Right cardiac atrium (tissue), 5 donors: ENCODE measurements around the gene NDRG4. TPM values are rescaled to one million over a fixed set of nuclear protein-coding genes. Genes with fewer than 3 reads are reported as not detected.

ENCODE experiments used
- ATAC-seq, 2 donors: fragments of 200-7000 bp; cut with Tn5 transposase; one replicate each; pipeline versions ENCODE4 v1.8.0 to v1.9.1; 2020; ENCODE audit warnings: moderate library complexity in 2 of 2, mild to moderate bottlenecking in 1 of 2
- DNase-seq, 3 donors: peaks; one replicate each; pipeline ENCODE4 v3.0.0-alpha.2; 2020
- H3K27ac ChIP-seq: one replicate; pipeline ENCODE4 v1.5.1; 2013; ENCODE audit warnings: mild to moderate bottlenecking, low read length, control low read depth, moderate library complexity
- H3K27me3 ChIP-seq: one replicate; pipeline ENCODE4 v1.6.1; 2013; ENCODE audit not compliant: control insufficient read depth, insufficient read depth
- H3K4me1 ChIP-seq: one replicate; pipeline ENCODE4 v1.6.1; 2013; ENCODE audit warnings: low read length; ENCODE audit not compliant: control insufficient read depth, insufficient read depth
- H3K4me3 ChIP-seq: one replicate; pipeline ENCODE4 v1.5.1; 2013; ENCODE audit warnings: low read length, control low read depth
- H3K9me3 ChIP-seq: one replicate; pipeline ENCODE4 v1.6.1; 2013; ENCODE audit warnings: low read length; ENCODE audit not compliant: control insufficient read depth
- WGBS: extraction: QIAGEN DNeasy Blood & Tissue Kit; methylation state at CpG from one replicate; pipeline ENCODE4 v1.1.7; 2013; 5-methylcytosine and 5-hydroxymethylcytosine counted together
- intact Hi-C, 4 donors: fragments of 100-400 bp; cut with DNase I; formaldehyde crosslinking; loops; one replicate each; pipeline versions ENCODE4 v1.11.0 to v1.14.0; 2022 to 2023
- polyA plus RNA-seq: library from polyadenylated mRNA; stranded (reverse); fragments of 200-250 nt; gene quantifications from one replicate; pipeline ENCODE4 v1.2.3, GENCODE V29; 2013
- total RNA-seq, 4 donors: library from RNA; stranded (reverse); fragmentation: NEBNext Ultra II Directional; extraction: Animal tissue kit (Norgen Biotek cat#: 25700); gene quantifications; one replicate each; pipeline ENCODE4 v1.2.1, GENCODE V29; 2021
- donor health status: healthy with polysubstance abuse.
- donor health status: DM: no; HTN: yes; CAD: no.
- donor health status: DM: no; HTN: no; CAD: no.
- donor health status: DM: no; HTN: yes; CAD: no; lungs with severe emphysema.
- donor health status: DM: yes; HTN: yes; CAD: no.

Gene NDRG4
- total and polyA plus RNA-seq, 5 donors, result 53.5 to 164 (median 97.8) TPM

DNA sequence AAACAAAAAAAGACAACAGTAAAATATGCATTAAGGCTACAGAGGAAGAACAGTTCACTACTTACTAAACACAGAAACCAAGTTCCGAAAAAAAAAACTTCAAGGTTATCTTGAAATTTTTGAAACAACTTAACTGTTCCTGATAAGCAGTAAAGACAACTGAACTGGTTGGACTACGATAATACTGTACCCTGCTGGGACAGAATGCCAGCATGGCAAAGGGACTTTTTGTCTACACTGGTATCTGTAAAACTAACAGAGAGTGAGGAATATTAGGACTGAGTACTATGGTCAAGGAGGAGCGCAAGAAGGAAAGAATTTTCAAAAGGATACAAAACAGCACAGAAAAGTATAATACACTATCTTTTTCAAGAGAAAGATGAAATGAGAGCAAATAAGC lies 35.2 kb downstream of the NDRG4 start:
- DNase-seq, result no peak
- no peak for ATAC-seq
- Histone ChIP-seq H3K9me3 (no peaks in the 10 kb centered on the region), H3K27me3 (no peaks in the 10 kb centered on the region), H3K27ac (no peak overlapping the region), H3K4me1 (no peaks in the 10 kb centered on the region), H3K4me3 (no peak overlapping the region)
- WGBS, result 74% methylated on average over 3 of the region's 3 CpGs
- intact Hi-C loops, result no loop called here

GRCh38 chr16:58536278-58536677 lies 36.3 kb downstream of the NDRG4 start:
- no peaks in the 10 kb centered on the region for H3K9me3 ChIP-seq
- intact Hi-C loops, result no loop called here
- ATAC-seq (no peak), DNase-seq (no peak)
- WGBS, result 72% methylated on average over 5 of the region's 5 CpGs
- H3K27me3 ChIP-seq, result no peaks in the 10 kb centered on the region
- H3K4me3 ChIP-seq, result no peak overlapping the region
- no peak overlapping the region for H3K27ac ChIP-seq
- H3K4me1 ChIP-seq, result no peaks in the 10 kb centered on the region

DNA sequence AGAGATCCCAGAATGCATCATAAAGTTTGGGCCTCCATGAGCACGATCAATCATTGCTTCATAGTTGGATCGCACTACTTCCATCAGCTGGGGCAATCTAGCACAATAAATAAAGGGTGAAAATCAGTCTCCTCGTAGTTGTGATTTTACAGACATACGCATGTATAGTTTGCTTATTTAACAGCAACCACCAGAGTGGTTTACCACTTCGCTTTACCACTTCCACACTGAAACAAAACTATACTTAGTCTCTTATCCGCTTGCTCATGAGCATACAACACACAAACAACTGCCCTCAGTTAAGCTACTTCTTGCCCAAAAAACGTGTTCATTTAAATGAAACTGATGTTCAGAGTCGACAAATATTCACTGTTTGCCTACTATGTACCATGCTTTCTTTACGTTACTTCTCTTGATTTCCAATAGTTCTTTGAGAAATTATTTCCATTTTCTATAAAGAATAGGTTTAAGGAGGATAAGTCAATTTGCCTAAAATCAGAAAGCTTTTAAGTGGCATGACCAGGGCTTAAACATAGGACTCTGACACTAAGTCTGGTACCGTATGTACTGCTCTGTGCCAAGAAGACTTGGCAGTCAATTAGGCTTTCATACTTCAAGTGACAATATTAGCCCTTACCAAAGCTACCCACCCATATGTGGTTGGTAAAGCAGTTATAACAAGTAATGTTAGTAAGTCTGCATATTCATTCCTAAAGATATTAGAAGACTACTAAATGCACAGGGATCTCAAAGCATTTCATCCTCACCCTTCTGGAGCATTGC lies 37.4 kb downstream of the NDRG4 start:
- ATAC-seq (peak; percentile 53 to 56), DNase-seq (no peak)
- intact Hi-C loops, result no loop called here
- Histone ChIP-seq H3K4me1 (no peaks in the 10 kb centered on the region), H3K27me3 (no peaks in the 10 kb centered on the region), H3K27ac (no peak overlapping the region), H3K4me3 (no peak overlapping the region), H3K9me3 (no peaks in the 10 kb centered on the region)
- 87% methylated on average over 10 of the region's 10 CpGs for WGBS

DNA sequence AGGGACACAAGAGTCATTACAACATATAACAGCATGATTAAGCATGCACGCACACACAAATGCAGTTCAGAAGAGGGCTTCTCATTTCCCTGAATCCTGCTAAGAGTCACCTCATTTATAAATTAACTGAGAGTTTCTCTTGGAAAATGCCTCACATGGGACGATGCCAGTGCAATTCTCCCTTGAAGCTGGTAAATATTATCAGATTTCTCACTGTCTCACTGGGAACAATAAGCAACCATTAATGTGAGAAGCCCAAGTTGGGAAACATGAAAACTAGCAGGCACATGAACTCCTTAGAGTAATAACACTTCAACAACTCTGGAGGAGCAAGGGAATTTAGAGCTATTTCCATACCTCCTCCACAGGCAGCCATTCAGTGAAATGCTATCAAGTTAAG lies 41.8 kb downstream of the NDRG4 start:
- intact Hi-C loops, result no loop called here
- Histone ChIP-seq H3K9me3 (no peaks in the 10 kb centered on the region), H3K27ac (no peak overlapping the region), H3K4me1 (no peaks in the 10 kb centered on the region), H3K27me3 (no peaks in the 10 kb centered on the region), H3K4me3 (no peak overlapping the region)
- WGBS, result 90% methylated on average over 2 of the region's 2 CpGs
- DNase-seq, result no peak
- ATAC-seq, result no peak

- H3K9me3 ChIP-seq, result no peaks in the 10 kb centered on the region
- H3K4me3 ChIP-seq, result no peak overlapping the region
- intact Hi-C loops, result no loop called here
- no peaks in the 10 kb centered on the region for H3K4me1 ChIP-seq
- H3K27ac ChIP-seq, result no peak overlapping the region
- DNase-seq (no peak), ATAC-seq (no peak)
- H3K27me3 ChIP-seq, result no peaks in the 10 kb centered on the region
- 71% methylated on average over 1 of the region's 1 CpG for WGBS
Measured at GRCh38 chr16:58542291-58542690, 42.3 kb downstream of the NDRG4 start.

DNA sequence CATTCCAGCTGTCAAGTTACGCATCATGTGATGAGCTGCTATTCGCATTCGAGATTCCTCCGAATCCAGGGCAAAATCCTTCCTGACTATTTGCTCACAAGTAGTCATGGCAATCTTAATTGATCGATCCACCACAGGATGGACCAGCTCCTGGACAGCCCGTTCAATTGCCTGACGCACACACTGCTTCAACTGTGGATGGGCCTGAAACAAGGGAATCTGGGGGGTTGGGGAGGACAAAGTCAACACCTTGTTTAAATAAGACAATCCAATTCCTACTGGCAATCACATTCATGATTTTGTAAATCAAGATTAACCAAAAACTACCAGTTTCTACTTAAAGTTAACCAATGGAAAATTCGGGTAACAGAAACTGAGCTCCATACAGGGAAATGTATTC lies 43.7 kb downstream of the NDRG4 start:
- no peak overlapping the region for H3K27ac ChIP-seq
- DNase-seq, result no peak
- H3K27me3 ChIP-seq, result no peaks in the 10 kb centered on the region
- H3K9me3 ChIP-seq, result no peaks in the 10 kb centered on the region
- 93% methylated on average over 8 of the region's 8 CpGs for WGBS
- no peak overlapping the region for H3K4me3 ChIP-seq
- H3K4me1 ChIP-seq, result no peaks in the 10 kb centered on the region
- intact Hi-C loops, result no loop called here
- no peak for ATAC-seq

- Histone ChIP-seq H3K9me3 (no peaks in the 10 kb centered on the region), H3K4me3 (no peak overlapping the region), H3K4me1 (no peaks in the 10 kb centered on the region), H3K27ac (no peak overlapping the region), H3K27me3 (no peaks in the 10 kb centered on the region)
- intact Hi-C loops, result no loop called here
- ATAC-seq (peak in 1 of 2 donors; percentile 57), DNase-seq (no peak)
- WGBS, result 54% methylated on average over 2 of the region's 2 CpGs
Measured at GRCh38 chr16:58548378-58548777, 48.4 kb downstream of the NDRG4 start.

DNA sequence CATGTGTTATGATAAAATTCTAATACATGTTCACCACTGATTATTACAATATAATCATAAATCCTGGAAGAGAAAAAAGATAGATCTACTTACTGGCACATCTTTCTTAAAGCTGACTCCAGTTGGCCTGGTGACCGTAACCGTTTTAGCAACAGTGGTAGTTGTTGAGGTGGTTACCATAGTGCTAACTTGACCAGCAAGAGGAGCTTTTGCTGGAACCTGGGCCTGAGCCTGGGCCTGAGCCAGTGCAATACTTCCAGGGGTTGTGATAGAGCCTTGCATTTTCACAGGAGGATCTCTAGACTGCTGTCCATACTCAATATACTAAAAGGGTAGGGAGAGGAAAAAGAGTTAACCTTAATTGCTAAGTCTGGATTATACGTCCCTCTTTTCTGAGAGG lies 51.6 kb downstream of the NDRG4 start:
- WGBS, result 48% methylated on average over 3 of the region's 3 CpGs
- intact Hi-C loops, result no loop called here
- peak; percentile 33 to 67 (median 65) for DNase-seq
- Histone ChIP-seq H3K4me1 (no peaks in the 10 kb centered on the region), H3K9me3 (no peaks in the 10 kb centered on the region), H3K27me3 (no peaks in the 10 kb centered on the region), H3K4me3 (no peak overlapping the region), H3K27ac (no peak overlapping the region)
- ATAC-seq, result peak; percentile 90

GRCh38 chr16:58556678-58557077 lies 56.7 kb downstream of the NDRG4 start:
- Histone ChIP-seq H3K4me1 (no peaks in the 10 kb centered on the region), H3K27ac (no peak overlapping the region), H3K27me3 (no peaks in the 10 kb centered on the region), H3K4me3 (no peak overlapping the region), H3K9me3 (no peaks in the 10 kb centered on the region)
- DNase-seq (no peak), ATAC-seq (no peak)
- intact Hi-C loops, result no loop called here
- 61% methylated on average over 2 of the region's 2 CpGs for WGBS

Other genes starting within 250 kb of the NDRG4 start
- gene PRSS54, start 205.1 kb upstream of the NDRG4 start, total RNA-seq, result not detected
- not detected for gene PRSS54, start 205.1 kb upstream of the NDRG4 start, polyA plus RNA-seq
- 1 to 10 TPM; 6.3 to 8.0 (median 6.7) TPM for gene GINS3, start 107.7 kb upstream of the NDRG4 start, total RNA-seq
- gene GINS3, start 107.7 kb upstream of the NDRG4 start, polyA plus RNA-seq, result 6.5 TPM
- 10 to 100 TPM in 2 of 4 donors, 1 to 10 TPM in 2; 9.7 to 12.4 (median 11.1) TPM for gene SETD6, start 15.4 kb downstream of the NDRG4 start, total RNA-seq
- 8.5 TPM for gene SETD6, start 15.4 kb downstream of the NDRG4 start, polyA plus RNA-seq
- gene CNOT1, start 129.7 kb downstream of the NDRG4 start, total RNA-seq, result 10 to 100 TPM; 54.3 to 85.8 (median 79.9) TPM
- gene CNOT1, start 129.7 kb downstream of the NDRG4 start, polyA plus RNA-seq, result 26.3 TPM
- gene SLC38A7, start 184.6 kb downstream of the NDRG4 start, total RNA-seq, result 10 to 100 TPM; 16.5 to 21.3 (median 19.0) TPM
- 13.3 TPM for gene SLC38A7, start 184.6 kb downstream of the NDRG4 start, polyA plus RNA-seq
- 100 to 1,000 TPM; 245 to 329 (median 314) TPM for gene GOT2, start 234.2 kb downstream of the NDRG4 start, total RNA-seq
- gene GOT2, start 234.2 kb downstream of the NDRG4 start, polyA plus RNA-seq, result 313 TPM